NCI-H1694 (cell line): ENCODE data around the gene PEX6.

Experiments used
- DNase-seq: peaks from one replicate; lab custom pipeline; 2025; lab: John Stamatoyannopoulos, UW

The PEX6 gene

GRCh38 chr6:42933205-42933604 lies 45.8 kb downstream of the PEX6 start:
- no peak for DNase-seq

- no peak for DNase-seq
Measured at GRCh38 chr6:42932412-42932811, 46.6 kb downstream of the PEX6 start.

GRCh38 chr6:42929821-42930360 lies 49.1 kb downstream of the PEX6 start:
- DNase-seq = peak; percentile 21

- DNase-seq = peak; percentile 87
Measured at GRCh38 chr6:42928986-42929820, 49.8 kb downstream of the PEX6 start, which contains the start of gene CNPY3. CNPY3 (plus strand) TSS chr6:42929480; CDS start chr6:42929571, 91 bp downstream.

- DNase-seq = no peak
Measured at GRCh38 chr6:42925248-42925857, 53.6 kb downstream of the PEX6 start.

GRCh38 chr6:42923666-42924065 lies 55.3 kb downstream of the PEX6 start:
- no peak for DNase-seq

- no peak for DNase-seq
Measured at GRCh38 chr6:42921801-42922200, 57.2 kb downstream of the PEX6 start.

- DNase-seq = no peak
Measured at GRCh38 chr6:42916288-42916687, 62.7 kb downstream of the PEX6 start.

- no peak for DNase-seq
Measured at GRCh38 chr6:42915732-42916131, 63.2 kb downstream of the PEX6 start, which contains the start of gene PTCRA. PTCRA (plus strand) TSS chr6:42916053; CDS start chr6:42916070, 17 bp downstream.

GRCh38 chr6:42914546-42914945 lies 64.4 kb downstream of the PEX6 start:
- no peak for DNase-seq
